Embryonic facial prominence (tissue), 1 donor: ENCODE measurements around the gene DPYSL5.

Source experiments
- DNase-seq: peaks from one replicate; pipeline ENCODE4 v3.0.0-alpha.2; 2016; ENCODE audit errors: extremely low spot score

The DPYSL5 gene

GRCh38 chr2:26932974-26933373 lies 85.0 kb downstream of the DPYSL5 start:
- DNase-seq, result no peak

DNA sequence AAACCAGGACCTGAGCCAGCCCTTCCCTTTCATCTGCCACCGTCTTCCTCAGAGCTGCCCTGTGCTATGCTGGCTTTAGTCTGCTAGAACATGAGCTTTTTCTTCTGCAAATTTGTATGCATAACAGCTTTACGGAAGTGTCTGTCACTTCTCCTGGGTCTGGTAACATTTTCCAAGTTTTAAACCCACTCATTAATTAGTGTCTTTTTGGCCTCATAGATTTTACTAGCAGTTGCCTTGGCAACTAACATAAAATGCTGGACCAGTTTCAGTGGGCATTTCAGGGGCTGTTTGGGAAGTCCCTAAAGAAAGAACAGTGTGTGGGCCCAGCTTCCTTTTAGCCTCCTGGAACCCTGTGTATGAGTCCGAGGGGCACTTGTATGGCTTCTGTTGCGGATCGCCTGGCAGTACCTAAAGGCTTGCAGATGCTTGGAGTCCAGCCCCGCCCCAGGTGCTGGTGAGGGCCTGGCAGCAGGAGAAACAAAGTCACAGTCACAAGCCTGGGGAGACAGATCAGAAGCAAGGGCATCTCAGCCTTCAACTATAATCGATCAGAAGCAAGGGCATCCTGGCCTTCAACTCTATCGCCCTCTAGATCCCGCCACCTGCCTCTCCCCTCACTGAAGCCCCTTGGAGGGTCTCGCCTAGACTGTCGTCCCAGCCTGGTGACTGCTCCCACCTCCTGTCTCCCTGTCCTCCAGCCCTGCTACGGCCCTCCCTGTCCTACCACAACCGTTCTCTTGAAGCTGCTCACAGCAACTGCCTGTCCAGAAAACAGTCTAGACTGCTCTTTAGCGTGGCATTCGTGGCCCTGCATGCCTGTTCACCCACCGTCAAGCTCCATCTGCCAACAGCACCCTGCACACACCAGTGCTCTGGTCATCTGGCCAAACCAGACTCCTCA lies 85.8 kb downstream of the DPYSL5 start:
- DNase-seq, result no peak

GRCh38 chr2:26934335-26934724 lies 86.4 kb downstream of the DPYSL5 start:
- DNase-seq, result no peak

DNA sequence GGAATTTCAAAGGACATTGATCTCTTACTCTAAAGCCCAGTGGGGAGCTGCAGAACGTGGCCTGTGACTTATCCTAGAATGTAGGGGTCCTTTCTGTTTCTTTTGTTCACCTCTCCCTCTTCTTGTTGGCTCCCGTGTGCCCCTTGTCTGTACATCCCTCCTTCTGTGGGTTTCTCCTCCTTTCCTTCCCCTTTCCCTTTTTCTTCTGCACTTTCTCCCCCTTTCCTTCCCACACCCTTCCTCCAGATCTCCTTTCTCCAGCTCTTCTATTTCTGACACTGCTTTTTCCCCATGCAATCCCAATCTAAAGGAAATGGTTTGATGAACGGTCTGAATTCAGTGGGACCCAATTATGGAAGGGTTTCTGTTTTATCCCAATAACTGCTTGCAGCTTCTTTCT lies 87.1 kb downstream of the DPYSL5 start:
- DNase-seq, result no peak

GRCh38 chr2:26936855-26937254 lies 88.9 kb downstream of the DPYSL5 start:
- DNase-seq, result no peak

GRCh38 chr2:26938399-26939118 lies 90.6 kb downstream of the DPYSL5 start:
- no peak for DNase-seq

DNA sequence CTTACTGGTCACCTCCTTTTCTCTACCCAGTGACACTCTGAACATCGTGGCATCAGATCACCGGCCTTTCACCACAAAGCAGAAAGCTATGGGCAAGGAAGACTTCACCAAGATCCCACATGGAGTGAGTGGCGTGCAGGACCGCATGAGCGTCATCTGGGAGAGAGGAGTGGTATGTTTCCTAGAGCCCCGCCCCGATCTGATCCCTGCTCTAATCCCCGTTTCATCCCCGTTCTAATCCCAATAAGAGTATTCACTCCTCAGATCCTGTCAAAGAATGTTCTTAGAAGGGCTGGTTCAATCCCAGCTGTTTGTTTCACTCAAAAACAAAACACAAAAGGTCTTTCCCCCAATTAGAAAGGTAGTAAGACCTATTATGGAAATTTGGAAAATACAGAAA lies 92.1 kb downstream of the DPYSL5 start:
- DNase-seq, result no peak

DNA sequence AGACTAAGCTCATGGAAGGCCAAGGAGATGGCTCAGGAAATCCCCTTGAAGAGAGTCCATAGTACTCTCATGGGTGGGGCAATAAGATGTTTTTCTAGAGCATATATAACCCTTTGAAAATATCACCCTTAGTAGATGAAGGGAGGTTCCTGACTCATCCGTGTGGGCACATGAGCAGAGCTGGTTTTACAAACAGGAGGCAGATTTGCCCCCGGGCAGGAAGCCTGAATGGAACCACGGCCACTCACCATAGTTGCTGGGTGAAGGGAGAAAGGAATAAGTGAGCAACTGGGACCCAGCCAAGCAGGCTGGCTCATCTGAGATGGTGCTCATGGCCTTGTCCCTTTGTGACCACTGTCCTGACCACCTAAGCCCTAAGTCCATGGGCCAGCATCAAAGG lies 93.6 kb downstream of the DPYSL5 start:
- DNase-seq, result no peak

GRCh38 chr2:26942543-26943295 lies 94.8 kb downstream of the DPYSL5 start:
- peak; percentile 22 for DNase-seq

- no peak for DNase-seq
Measured at GRCh38 chr2:26945991-26946750, 98.2 kb downstream of the DPYSL5 start.

DNA sequence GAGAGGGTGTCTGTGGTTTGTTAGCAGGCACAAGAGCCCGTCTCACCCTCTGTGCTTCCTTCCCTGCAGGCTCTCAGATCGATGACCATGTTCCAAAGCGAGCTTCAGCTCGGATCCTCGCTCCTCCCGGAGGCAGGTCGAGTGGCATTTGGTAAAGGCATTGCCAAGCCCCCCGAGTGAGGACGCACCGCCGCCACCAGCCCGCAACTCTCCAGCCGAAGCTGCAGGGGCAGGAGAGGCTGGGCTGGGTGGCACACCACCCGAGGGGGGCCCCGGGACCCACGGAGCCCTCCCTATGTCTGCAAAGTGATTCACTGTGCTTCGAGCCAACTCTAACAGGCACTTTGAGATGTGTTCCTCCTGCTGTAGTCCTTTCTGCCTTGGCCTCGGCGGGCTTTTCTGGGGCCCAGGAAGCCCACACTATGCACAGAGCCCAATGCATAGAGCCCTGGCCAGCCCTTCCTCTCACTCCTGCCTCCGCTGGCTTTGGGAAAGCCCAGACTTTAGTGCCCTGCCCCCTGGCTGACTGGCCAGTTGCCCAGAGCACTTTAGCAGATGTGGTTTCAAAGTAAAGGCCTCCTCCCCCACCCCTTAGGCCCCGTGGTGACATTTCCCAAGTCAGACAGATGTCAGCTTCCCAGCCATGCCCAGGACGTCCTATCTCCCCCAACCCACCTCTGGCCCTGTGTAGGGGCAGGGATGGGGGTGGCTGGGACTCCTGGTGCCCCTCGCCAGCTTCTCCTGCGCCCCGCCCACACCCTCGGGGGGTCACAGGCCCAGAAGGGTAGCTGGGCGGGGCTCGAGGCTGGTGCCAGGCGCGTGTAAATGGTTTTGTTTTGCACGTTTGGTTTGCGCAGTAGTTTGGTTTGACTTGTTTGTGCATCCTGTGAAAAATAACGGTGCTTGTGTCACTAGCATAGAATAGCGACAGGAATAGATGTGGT lies 99.2 kb downstream of the DPYSL5 start:
- no peak for DNase-seq

- no peak for DNase-seq
Measured at GRCh38 chr2:26948800-26949199, 100.9 kb downstream of the DPYSL5 start.

DNA sequence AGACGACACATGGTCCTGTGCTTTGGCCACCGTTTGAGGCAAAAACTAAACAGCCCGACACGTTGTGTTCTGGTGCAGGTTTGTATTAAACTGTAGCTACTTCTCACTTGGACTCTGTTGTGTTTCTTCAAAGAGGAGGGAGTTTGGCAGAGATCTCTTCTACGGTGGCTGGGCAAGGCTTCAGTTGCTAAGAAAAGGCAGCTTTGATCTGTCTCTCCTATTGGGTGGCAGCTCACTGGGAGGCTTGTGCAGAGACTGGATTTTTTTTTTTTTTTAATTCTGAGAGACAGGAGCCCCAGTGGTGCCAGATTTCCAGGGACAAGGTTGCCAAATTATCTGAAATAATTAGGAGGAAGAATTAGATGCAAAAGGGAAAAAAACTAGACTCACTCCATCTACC lies 102.3 kb downstream of the DPYSL5 start:
- no peak for DNase-seq

DNA sequence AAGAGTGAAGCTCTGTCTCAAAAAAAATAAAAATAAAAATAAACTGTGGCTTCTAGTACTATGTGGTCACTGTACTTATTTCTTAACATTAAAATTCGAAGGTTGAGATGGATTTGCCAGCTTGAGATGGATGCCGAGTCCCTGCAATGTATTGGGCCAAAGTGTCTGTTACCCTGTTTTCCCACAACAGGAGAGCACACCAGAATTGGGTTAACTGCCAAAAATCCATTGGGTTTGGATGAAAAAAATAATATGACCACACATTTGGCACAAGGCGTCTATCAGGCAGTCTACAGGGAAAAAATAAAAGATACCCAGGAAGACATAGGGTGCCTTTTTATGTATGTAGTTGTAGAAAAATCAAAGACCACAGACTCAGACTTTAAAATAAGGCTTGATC lies 103.3 kb downstream of the DPYSL5 start:
- DNase-seq, result no peak

GRCh38 chr2:26952374-26952773 lies 104.4 kb downstream of the DPYSL5 start:
- no peak for DNase-seq

- DNase-seq, result no peak
Measured at GRCh38 chr2:26954135-26954534, 106.2 kb downstream of the DPYSL5 start.

- no peak for DNase-seq
Measured at GRCh38 chr2:26957041-26957440, 109.1 kb downstream of the DPYSL5 start.

- DNase-seq, result no peak
Measured at GRCh38 chr2:26957534-26957933, 109.6 kb downstream of the DPYSL5 start.

DNA sequence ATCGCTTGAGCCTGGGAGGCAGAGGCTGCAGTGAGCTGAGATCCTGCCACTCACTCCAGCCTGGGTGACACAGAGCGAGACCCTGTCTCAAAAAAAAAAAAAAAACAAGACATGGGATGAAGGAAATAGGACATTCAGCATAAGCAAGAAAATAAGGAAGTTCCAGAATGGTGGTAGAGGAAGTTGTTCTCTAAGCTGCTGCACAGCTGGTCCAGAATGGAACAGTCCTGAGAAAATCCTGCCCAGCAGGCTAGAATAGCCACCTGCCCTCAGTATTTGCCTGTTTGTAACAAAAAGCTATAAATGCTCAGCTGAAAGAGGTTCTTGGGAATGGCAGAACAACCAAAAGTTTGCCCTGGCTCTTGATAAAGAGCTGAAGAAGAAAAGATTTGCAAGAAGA lies 111.4 kb downstream of the DPYSL5 start:
- DNase-seq, result no peak

- DNase-seq, result no peak
Measured at GRCh38 chr2:26964446-26965130, 116.7 kb downstream of the DPYSL5 start.
